Measurements from ENCODE around the gene PODNL1.
"Not testable (repeated sequence)": the region's sequence is repeated elsewhere in the genome, so short reads cannot be mapped to it uniquely, and the experiment has no call there.

The PODNL1 gene

DNA sequence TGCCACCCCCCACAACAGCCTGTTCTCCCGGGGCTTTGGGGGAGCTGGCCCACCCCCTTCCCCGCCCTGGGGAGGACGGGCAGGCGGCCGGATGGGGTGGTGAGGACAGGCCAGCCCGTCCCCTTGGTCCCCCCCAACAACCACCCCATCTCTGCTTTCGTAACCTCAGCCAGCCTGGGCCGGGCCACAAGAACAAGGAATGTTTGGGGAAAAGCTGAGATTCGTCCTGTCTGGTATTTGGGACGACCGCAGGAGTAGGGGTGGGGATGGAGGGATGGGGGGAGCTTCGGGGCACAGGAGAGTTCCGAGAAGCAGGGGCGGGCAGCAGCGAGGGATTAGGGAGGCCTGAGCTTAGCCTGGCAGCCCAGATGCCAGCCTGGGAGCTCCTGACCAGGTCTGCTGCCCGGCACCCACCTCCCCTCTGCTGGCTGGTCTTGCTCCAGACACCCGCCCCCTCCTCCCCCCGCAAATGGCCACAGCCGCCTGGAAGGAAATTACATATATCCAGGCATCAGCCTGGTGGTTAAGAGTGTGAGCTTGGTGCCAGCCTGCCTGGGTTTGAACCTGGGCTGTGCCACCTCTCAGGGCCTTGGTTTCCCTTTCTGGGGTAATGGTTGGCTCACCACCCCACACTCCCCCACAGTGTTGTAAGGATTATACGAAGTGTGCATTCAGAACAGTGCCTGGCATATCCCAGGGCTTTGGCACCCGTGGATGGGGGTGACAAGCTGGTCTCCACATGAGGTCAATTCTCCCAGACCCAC, at the start of gene PODNL1:
PODNL1 (minus strand) TSS at position 117 of the 764 bp plus-strand sequence. CDS start 236 bp downstream, outside the sequence.
- no peak for DNase-seq (ENCODE audit: low read depth)

- DNase-seq (ENCODE audit: low read depth), result no peak
Observed at GRCh38 chr19:13987101-13987890, 49.1 kb upstream of the PODNL1 start.

GRCh38 chr19:13986348-13986904, 48.2 kb upstream of the PODNL1 start:
- DNase-seq (ENCODE audit: low read depth), result peak; percentile 100

- DNase-seq (ENCODE audit: low read depth), result peak; percentile 12
Observed at GRCh38 chr19:13985771-13986347, 47.6 kb upstream of the PODNL1 start.

- DNase-seq (ENCODE audit: low read depth), result peak; percentile 51
Observed at GRCh38 chr19:13984875-13985741, 46.9 kb upstream of the PODNL1 start.

GRCh38 chr19:13984186-13984585, 46.0 kb upstream of the PODNL1 start:
- DNase-seq (ENCODE audit: low read depth), result no peak

DNA sequence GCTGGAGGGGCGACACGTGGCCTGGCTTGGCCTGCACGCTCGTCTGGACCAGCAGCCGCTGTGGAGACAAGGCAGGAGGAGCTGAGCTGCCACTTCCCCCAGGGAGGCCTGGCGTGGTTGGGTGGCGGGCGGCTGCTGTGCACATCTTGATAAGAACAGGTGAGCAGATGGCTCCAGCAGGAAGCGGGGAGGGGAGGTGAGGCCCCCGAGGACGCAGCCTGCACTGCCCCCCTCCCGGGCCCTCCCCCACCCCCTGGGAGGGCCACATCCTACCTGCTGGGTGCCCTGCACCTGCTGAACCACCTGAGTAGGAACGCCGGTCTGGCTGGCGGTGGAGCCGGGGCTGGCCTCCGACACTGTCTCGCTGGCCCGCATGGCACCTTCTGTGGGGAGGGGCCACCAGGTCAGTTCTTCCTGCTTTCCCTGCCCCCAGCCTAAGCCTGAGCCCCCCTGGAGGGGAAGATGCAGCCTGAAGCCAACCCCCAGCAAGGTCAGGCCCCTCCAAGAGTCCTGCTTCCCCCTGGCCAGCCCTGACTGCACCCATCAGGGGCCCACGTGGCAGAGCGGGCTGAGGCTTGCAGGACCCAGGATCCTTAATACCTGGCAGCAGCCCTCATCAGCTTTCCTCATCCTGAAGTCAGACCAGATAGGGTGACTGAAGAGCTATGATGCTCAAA, 45.1 kb upstream of the PODNL1 start:
- DNase-seq (ENCODE audit: low read depth), result peak; percentile 33

- no peak for DNase-seq (ENCODE audit: low read depth)
Observed at GRCh38 chr19:13982773-13983172, 44.6 kb upstream of the PODNL1 start.

DNA sequence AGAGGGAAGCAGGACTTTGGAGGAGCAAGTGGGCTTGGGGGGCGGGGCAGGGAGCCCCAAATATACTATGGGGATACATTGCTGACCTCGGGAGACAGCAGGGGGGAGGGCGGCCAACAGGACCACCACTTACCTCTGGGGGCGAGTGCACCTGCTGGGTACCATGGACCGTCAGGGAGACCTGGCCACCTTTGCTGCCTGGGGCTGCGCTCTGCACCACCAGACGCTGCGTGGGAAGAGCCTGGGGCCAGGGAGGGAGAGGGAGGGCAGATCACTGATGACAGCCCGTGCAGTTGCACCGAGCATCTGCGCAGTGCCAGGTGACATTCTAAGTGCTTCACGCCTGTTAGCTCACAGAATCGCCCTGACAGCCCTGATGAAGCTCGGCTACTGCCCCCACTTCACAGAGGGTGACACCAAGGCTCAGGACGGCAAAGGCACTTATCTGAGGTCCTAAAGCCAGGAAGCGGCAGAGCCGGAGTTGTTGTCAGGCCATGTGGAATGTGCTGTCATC, 43.8 kb upstream of the PODNL1 start:
- no peak for DNase-seq (ENCODE audit: low read depth)

DNA sequence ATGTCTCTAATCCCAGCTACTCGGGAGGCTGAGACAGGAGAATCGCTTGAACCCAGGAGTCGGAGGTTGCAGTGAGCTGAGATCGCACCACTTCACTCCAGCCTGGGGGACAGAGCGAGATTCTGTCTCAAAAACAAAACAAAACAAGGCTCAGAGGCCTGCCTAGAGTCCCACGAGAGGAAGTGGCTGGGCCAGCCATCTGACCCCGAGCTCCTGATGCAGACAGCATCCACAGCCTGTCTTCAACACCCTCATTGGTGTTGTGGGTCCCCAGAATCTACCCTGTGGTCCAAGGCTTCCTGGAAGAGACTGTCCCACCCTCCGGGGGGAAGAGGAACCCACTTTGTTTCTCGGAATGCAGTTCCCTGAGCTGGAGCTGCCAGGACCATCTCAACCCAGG, 43.2 kb upstream of the PODNL1 start:
- no peak for DNase-seq (ENCODE audit: low read depth)

DNA sequence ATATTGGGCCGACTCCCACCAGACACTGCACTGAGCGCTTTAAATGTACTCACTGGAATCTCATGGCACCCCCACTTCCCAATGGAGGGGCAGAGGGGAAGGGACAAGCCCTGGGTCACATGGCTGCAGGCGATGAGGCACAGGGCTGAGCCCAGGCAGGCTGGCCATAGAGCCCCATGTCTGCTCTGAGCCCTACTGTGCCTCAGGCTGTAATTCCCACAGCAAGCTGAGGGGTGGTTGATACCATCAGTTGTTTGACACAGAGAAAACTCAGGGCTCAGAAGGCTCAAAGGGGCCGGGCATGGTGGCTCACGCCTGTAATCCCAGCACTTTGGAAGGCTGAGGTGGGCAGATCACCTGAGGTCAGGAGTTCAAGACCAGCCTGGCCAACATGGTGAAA, 42.8 kb upstream of the PODNL1 start:
- DNase-seq (ENCODE audit: low read depth), result no peak

DNA sequence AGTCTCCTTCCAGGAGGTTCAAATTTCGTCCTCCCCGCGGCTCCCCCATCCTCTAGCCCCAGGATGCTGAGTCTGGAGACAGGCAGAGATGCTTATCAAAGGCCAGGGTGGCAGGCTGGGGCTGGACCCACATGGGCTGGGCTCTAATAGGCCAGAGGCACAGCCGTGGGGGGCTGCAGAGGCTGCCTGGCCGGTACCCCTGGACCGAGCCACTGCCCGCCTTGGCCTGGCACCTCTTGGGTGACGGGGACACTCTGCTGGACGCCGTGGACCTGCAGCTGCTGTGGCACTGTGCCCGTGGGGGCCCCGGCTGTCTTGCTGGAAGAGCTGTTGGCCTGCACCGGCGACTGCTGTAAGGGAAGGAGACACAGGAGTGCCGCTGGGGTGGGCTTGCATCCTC, 42.1 kb upstream of the PODNL1 start:
- DNase-seq (ENCODE audit: low read depth), result no peak

DNA sequence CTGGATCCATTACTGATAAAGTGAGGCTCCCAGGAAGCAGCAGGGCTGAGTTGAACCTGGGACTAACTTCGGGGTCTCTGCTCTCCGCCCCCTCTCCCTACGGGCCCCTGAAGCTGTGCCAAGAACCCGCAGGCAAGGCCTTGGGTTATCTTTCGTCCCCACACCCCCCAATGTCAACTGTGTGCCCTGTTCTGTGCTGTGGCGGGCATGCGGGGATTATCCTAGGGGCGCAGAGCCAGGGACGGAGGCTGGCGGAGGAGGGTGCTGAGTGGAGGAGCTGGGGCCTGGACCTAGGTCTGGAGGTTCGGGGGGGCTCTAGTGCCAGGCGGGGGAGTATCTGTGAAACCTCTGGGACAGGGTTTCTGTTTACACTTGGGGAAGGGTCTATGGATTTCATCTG, 41.5 kb upstream of the PODNL1 start:
- DNase-seq (ENCODE audit: low read depth), result no peak

DNA sequence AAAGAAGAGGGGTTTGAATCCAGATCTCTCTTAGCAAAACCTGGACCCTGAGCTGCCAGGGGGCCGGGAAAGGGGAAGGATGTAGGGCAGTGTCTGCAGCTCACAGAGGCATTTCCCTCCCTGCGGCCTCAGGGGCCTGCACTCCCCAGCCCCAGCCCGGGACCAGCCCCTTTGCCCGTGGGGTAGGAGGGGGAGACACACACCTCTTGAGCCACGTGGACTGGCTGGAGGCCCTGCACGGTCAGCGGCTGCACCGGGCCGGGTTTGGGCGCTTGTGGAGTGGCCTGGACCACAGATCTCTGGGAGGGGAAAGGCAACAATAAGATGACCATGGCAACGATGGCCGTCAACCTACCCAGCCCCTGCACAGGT, 41.0 kb upstream of the PODNL1 start:
- no peak for DNase-seq (ENCODE audit: low read depth)

- DNase-seq (ENCODE audit: low read depth), result no peak
Observed at GRCh38 chr19:13978351-13979243, 40.4 kb upstream of the PODNL1 start.

- DNase-seq (ENCODE audit: low read depth), result no peak
Observed at GRCh38 chr19:13977803-13978202, 39.6 kb upstream of the PODNL1 start.

- DNase-seq (ENCODE audit: low read depth), result no peak
Observed at GRCh38 chr19:13976446-13976845, 38.2 kb upstream of the PODNL1 start.

DNA sequence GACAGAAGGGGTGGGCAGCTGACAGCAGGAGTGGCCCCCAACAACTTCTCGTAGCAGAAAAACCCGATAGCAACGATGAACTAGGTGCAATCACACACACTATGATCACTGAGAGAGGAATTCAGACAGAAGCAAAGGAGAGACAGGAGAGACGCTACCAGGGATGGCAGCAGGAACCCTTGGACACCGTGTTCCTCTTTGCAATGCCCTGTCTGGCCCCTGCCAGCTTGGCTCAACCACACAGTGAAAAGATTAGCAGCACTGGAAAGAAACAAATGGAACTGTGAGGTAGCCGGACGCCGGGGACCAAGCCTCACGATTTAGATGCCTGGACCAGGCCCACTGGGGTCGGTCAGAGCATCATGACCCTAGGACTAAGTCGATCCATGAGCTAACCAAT, 37.7 kb upstream of the PODNL1 start:
- DNase-seq (ENCODE audit: low read depth), result no peak

GRCh38 chr19:13974073-13974472, 35.9 kb upstream of the PODNL1 start:
- DNase-seq (ENCODE audit: low read depth), result no peak

GRCh38 chr19:13973479-13973878, 35.3 kb upstream of the PODNL1 start:
- not testable (repeated sequence) for DNase-seq (ENCODE audit: low read depth)
